Fibroblast of mammary gland (primary cell): ENCODE measurements around the gene SPTAN1.

ENCODE experiments used
- DNase-seq: peaks from one replicate; pipeline ENCODE4 v3.0.0-alpha.2; 2010; ENCODE audit warnings: low read depth
- H3K4me3 ChIP-seq: 2 replicates; pipeline ENCODE4 v1.5.1; 2011; ENCODE audit warnings: low read depth, mild to moderate bottlenecking, low read length, moderate library complexity; ENCODE audit not compliant: control insufficient read depth
- CTCF ChIP-seq: conservative IDR thresholded peaks from 2 replicates; pipeline ENCODE4 v1.5.1; 2011; ENCODE audit warnings: low read depth, low read length, inconsistent platforms; ENCODE audit not compliant: control insufficient read depth, insufficient read depth

Gene SPTAN1

DNA sequence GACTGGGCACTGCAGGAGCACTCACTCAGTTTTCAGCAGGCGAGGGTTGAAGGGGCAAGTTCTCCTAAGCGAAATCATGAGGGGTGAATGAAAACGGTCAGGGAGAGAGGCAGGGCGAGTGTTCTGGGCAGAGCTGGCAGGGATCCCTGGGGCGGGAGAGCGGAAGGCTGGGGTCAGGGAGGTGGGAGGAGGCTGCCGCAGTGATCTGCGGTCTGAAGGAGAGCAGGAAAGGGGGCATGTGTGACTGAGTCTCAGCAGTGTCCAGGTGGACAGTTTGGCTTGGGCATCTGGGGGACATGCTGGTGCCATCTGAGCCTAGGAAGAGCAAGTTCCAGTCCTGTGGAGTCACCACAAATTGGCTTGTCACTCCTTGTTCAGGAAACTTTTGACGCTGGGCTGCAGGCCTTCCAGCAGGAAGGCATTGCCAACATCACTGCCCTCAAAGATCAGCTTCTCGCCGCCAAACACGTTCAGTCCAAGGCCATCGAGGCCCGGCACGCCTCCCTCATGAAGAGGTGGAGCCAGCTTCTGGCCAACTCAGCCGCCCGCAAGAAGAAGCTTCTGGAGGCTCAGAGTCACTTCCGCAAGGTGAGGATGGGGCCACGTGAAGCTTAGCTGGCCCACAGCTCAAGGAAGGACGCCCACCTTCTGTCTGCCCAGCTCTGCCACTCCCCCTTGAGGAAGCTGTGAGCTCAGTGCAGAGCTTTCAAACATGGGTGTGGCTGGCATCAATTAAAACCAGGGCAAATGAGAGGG is 73.2 kb downstream of the SPTAN1 start:
- no peak for TF ChIP-seq CTCF
- H3K4me3 ChIP-seq = no peak overlapping the region
- DNase-seq = peak; percentile 45

- no peak for DNase-seq
- TF ChIP-seq CTCF = no peak
Measured at GRCh38 chr9:128626181-128626580, 73.8 kb downstream of the SPTAN1 start.

DNA sequence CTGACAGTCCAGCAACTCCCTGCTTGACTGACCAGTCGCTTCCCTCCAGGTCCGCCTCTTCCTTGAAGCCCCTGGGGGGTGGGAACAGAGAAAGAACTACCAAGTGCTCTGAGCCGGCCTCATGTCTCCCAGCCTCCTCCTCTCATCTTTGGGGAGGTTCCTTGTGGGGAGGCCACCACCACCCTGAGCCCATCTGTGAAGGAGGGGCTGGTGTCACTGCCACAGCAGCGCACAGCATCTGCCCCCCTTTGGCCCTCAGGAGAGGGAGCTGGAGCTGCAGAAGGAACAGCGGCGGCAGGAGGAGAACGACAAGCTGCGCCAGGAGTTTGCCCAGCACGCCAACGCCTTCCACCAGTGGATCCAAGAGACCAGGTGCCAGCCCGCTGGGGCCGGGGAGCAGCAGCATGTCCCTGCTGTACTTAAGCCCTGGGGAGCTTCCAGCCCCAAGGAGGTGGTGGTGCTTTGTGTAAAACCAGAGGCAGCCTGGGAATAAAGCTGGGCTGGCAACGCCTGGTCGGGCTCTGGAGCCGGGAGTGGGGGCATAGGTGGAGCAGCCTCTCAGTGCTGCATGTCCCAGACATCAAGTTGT is 74.8 kb downstream of the SPTAN1 start:
- no peak for TF ChIP-seq CTCF
- H3K4me3 ChIP-seq = no peak overlapping the region
- no peak for DNase-seq

More at GRCh38 chr9:128626181-128626580, 73.8 kb downstream of the SPTAN1 start:
- H3K4me3 ChIP-seq = no peak overlapping the region

DNA sequence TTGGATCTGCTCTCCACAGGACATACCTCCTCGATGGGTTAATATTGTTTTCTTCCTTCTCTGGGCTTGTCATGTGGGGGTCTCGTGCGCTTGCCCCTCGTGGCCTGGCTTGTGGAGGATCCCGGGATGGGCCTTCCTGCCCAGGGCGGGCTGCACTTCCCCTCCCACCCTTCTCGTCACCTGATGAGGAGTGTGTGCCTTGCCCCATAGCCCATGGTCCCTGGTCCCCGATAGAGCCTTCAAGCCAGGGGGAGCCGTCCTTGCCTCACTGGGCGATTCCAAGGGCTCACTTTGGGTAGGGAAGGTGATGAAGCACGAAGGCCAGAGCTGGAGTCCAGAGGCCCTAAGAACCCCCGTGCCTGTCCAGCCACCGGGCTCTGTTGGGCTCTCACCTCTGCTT is 75.5 kb downstream of the SPTAN1 start:
- H3K4me3 ChIP-seq = no peak overlapping the region
- no peak for DNase-seq
- no peak for TF ChIP-seq CTCF

DNA sequence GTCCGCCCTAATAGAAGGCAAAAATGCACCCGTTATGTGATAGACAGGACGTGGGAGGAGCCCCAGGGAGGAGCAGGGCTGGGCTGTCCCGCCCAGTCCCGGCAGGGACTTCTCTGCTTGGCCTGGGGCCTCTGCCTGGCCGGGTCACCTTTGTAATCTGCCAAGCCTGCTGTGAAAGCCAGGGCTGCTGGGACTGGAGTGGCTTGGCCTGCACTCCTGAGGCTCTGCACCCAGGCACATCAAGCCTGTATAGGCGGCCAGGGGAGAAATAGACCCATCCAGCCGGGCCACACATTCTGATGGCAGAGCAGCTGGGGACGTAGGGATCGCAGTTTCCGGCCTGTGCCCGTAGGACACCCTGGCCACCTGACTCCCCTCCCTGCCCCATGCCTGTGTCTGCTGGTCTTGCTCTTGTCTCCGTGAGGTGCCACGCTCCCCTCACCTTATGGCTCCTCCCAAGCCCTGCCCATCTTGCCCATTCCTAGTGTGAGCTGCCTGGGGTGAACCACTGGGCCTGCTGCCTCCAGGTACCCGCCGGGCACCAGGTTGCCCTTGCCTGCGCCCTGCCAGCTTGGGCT is 76.2 kb downstream of the SPTAN1 start:
- TF ChIP-seq CTCF = no peak
- DNase-seq = no peak
- H3K4me3 ChIP-seq = no peak overlapping the region

DNA sequence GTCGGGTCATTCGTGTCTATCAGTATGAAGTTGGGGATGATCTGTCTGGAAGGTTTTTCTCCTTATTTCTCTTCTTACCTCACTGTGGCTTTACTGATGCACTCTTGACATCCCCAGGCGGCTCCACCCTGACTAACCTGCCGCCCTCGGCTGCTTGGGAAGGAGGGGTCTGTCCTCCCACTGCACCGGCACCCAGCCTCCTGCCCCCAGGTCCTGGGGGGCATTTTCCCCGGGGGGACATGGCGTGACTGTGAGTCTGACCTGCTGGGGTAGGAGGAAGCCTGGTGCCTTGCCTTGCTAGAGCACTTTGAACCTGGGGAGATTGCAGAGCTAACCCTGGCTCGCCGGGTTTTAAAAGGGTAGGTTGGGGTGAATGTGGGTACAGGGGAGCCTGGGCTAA is 76.7 kb downstream of the SPTAN1 start:
- DNase-seq = no peak
- no peak overlapping the region for H3K4me3 ChIP-seq
- no peak for TF ChIP-seq CTCF
